HG03039 (cell line): ENCODE data around the gene ARID1A.

ENCODE experiments used
- ATAC-seq: cut with Tn5 transposase; IDR thresholded peaks from one replicate; pipeline ENCODE4 v1.9.1; 2021; ENCODE audit warnings: mild to moderate bottlenecking, moderate library complexity; ENCODE audit not compliant: unreplicated experiment

The ARID1A gene

DNA sequence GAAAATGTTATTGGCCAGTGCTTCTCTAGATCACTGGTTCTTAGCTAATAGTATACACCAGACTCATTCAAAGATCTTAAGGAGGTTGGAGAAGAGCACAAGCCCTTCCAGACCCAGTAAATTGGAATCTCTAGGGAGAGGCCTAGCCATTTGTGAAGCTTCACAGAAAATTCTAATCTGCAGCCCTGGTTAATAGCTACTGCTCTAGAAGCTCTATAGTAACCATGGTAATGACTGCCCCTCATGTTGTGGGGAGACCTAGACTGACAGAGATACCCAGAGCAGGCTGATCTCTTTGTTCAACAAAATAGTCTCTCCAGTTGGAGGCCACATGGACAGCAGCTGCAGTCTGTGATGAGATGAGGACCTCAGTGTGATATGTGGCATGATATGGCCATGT lies 31.7 kb downstream of the ARID1A start:
- ATAC-seq, result no peak

DNA sequence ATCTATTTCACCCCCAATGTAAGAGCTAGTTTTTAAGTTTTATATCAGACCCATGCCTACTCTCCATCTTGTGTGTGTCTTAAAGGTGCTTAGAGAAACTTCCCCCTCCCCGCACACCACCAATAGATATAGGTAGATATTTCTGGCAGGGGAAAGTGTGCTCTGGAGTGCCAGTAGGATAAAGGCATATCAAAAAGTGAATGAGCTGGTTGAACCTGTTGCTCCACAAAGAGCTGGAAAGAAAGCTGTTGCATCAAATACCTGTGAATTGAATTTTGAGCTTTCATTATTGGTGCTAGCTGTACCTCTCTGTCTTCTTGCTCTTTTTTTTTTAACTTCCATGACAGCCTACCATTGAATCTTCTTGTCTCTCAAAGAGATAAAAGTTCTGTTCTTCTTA lies 32.8 kb downstream of the ARID1A start:
- no peak for ATAC-seq

DNA sequence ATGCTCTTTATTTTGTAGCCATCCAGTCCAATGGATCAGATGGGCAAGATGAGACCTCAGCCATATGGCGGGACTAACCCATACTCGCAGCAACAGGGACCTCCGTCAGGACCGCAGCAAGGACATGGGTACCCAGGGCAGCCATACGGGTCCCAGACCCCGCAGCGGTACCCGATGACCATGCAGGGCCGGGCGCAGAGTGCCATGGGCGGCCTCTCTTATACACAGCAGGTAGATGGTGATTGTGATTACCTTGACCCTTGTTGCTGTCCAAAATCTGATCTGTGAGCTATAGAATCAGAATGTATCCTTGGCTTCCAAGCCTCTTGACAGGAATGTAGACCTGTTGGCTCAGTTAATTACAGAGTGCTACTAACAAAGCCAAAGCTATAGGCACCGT lies 33.8 kb downstream of the ARID1A start:
- no peak for ATAC-seq

DNA sequence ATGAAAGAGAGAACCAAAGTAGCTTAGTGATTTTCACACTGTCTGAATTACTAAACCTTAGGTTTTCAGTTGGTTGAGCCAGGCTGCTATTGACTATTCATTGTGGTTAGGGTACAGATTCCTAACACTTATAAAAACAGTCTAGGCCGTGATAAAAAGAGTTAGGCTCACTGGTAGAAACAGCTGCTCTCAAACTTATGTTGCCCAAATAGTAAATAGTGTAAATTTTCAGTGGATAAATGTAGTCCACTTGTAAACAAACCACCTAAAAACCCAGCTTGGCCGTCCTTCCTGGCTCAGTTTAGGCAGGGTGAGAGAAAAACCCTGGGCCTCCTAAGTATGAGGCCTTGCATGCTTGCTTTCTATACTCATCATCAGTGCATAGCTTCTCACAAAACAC lies 34.9 kb downstream of the ARID1A start:
- ATAC-seq, result no peak

DNA sequence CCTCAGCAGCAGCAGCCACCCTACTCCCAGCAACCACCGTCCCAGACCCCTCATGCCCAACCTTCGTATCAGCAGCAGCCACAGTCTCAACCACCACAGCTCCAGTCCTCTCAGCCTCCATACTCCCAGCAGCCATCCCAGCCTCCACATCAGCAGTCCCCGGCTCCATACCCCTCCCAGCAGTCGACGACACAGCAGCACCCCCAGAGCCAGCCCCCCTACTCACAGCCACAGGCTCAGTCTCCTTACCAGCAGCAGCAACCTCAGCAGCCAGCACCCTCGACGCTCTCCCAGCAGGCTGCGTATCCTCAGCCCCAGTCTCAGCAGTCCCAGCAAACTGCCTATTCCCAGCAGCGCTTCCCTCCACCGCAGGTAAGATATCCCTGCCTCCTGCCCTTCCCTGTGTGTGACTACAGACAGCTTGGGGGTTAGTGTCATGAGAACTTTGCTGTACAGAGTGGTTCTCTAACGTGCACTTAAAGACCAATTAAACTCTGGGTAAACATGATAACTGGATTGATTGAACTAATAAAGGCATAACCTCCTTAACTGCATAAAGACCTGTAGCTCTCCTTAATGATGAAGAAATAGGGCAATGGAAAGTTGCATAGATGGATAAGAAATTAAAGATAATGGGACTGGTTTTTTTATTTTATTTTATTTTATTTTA lies 35.6 kb downstream of the ARID1A start:
- ATAC-seq, result no peak

DNA sequence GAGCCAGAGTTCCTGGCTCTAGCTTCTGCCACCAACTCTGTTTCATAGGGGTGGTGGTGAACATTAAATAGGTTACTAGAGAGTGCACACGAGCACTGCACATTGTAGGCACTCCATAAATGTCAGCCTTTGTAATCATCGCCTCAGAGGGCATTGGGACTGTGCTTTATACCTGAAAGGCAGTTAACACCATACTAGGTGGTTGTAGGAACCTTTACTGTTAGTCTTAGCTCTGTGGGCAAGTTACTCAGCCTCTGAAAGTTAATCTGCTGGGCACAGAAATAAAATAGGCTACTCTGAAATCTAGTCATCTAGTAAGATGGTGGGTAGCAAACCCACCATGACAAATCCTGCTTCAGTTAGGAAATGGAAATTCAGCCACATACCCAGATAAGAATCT lies 37.6 kb downstream of the ARID1A start:
- no peak for ATAC-seq

DNA sequence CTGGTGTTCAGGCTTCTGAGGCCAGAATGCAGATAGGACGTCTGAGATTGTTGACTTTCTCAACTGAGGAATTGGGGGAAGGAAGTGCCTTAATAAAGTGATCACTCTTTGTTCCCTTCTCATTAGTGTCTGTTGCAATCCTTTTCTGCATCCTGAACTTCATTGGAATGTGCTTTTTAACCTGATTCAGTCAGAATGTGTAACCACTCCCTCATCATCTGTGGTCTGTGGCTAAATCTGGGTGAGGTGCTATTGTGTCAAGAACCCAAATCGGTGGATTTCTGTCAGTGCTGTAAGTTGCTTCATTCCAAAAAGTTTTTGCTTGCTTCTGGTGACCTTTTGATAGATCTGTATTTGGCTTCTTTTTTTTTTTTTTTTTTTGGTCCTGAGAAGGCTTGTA lies 38.2 kb downstream of the ARID1A start:
- no peak for ATAC-seq

DNA sequence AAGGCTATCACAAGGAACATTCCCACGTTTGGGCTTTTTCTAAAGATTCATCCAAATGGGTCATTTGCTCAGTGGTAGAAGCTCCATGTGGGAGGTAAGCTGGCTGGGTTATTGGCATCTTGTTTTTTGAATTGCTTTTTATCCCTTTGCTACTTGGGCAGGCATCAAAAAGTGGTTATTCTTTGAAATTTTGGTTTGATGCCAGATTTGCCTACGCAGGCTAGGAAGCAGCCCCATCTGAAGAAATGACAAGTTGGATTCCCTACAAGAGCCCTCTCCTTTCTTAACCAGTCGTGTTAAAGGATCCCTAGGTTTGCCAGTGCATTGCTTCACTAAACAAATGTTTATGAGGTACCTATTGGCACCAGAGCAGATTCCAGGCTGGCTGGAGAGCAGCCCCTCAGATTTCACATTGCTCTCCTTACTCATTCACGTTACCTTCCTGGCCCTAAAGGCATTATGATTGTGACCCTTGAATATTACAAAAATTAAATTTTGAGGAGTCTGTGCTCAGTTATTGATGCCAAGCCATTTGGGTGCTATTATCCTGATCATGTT lies 38.8 kb downstream of the ARID1A start:
- ATAC-seq, result no peak

DNA sequence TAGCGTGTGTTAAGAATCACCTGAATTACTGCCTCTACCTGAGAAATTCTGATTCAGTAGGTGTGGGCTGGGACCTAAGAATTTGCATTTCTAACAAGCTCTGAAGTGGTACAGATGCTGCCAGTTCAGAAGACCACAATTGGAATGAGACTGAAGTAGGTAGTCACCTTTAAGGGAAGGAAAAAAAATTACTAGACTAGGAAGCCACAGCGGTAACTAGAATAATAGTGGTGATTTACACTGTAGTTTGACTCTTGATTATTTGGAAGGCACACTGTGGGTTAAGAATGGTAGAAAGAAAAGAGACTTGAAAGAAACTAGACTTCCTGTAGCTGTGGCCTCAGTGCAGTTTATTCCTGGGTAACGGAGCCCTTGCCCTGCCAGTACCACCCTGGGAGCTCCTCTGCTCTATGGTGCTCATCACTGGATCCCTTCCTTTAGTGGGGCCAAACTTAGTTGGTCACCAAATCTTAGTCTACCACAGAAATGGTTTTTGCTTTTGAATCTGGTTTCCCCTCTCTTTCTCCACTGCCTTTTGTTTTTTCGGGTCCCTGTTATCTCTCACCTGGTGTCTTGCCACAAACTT lies 43.6 kb downstream of the ARID1A start:
- no peak for ATAC-seq

DNA sequence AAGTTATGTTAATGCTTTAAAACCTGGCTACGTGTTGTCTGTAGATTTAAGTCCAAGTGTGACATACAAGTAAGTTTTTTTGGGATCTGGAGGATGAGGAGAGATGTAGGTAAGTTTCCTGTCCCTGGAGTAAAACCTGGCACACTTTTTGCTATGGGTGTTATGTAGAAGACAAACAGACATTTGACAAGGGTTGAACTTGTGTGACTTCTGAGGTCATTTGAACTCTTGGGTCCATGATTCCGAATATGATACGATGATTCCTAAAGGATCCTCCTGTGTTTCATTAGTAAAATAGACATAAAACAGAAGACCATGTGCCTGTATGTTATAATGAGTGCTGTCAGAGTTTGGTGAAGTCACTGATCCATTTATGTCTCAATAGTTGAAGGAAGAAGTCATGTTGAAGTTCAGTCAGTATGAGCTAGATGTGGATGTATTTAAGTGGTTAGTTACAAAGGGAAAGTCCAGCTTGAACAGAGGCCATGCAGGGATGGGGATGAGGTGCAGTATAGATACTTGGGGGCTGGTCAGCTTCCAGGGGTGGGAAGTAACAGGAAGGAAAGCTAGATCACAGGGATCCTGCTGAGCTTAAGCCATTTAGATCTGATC lies 44.3 kb downstream of the ARID1A start:
- no peak for ATAC-seq

DNA sequence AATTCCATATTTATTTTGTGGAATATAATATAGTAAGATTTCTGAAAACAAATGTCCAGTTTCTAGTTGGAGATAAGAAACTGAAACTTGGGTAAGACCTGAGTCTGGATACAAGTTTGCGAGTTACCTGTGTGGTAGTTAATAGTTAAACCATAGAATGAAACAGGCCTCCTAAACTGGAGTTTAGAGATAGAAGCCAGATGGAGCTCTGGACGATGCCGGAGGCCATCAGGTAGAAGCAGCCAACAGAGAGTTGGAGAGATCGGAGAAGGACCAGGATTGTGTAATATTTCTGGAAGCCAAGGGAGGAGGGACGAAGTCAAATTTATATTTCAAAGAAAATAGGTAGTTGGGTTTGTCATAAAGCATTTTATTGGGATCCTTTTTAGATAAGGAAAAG lies 45.1 kb downstream of the ARID1A start:
- no peak for ATAC-seq

DNA sequence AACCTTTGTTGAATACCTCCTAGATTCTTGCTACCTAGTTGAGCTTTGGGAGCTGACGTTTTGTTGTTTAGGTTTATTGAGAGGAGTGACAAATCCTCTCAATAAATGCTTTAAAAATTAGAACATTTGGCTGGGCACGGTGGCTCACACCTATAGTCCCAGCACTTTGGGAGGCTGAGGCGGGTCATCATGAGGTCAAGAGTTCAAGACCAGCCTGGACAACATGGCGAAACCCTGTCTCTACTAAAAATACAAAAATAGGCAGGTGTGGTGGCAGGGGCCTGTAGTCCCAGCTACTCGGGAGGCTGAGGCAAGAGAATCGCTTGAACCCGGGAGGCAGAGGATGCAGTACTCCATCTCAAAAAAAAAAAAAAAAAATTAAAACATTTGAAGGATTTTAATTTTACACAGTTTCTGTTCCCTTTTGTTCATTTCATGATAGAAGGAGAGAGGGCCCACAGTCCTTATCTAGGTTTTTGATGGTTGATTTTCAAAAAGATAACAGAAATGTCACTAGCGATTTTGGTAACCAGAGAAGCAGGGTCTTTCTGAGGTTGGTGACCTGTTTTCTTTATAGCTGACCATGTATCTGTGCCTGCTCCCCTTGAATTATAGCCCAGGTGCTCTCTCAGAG lies 47.7 kb downstream of the ARID1A start:
- no peak for ATAC-seq

DNA sequence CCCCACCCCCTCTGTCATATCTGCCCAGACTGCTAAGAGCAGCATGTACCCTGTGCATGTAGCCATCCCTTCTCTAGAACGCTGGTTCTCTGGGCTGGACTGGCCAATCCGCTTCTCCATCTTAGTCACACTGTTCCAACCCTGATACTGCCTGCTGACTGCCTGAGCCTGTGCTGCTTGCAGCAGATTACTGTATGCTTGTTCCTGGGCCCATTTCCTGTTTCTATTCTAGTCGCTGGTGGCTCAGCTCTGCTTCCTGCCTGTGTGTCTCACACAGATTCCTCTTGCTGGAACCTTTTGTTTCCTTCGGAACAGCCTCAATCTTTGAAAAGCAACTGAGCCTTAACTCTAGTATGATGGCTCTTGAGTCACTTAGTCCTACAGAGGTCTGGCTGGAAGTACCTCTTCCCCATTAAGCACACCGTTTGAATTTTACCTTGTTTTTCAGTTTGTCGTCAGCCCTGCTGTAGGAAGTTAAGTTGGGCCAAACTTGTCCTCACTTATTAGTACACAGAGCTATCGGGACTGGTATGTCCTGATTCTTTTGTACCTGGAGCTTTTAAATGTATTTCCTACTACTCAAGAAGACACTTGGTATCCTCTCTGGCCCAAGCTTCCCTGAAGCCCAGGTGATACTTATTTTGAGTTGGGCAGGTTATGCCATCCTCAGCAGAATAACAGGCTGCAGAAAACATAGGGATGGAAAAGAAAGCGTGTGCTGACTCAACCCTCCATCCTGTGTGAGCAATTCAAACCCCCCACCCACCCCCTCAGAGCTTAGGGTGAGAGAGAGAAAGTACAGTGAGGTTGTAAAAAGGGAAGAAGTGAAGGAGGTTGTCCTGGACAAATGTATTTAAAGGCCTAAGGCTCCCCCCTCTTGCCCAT lies 48.5 kb downstream of the ARID1A start:
- ATAC-seq, result peak; percentile 92

DNA sequence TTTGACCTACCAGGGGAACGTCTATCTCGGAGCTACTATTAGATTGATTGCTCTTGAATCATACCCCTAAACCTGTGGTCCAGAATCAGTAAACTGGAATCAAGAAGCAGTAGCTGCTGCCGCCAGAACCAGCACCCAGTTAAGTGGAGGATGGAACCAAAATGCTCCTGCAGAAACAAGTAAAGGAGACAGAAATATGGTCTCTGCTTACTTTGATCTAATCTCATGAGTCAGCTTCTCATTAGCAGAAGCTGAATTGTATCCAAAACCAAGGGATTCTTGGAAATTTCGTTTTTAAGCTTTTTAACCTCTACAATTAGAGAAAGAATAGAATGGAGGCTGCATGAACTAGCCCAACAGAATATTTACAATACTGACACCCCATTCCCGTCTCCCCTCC lies 49.4 kb downstream of the ARID1A start:
- ATAC-seq, result no peak

DNA sequence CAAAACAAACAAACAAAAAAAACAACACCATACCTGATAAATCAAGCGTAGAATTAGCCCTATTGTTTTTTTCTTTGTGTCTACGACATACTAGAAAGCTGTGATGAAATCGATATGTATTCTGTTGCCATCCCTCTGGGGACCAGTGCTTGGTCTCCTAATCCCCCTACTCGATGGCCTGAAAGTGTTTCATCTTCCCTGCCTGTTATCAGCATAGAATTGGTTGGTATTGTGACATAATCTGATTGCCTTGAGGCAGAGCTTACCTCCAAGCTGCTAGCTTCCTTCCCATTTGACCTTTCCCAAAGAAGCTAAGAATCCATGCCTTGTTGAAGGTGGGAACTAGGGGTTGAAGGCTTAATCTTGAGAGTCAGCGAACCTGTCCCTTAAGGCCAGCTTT lies 51.2 kb downstream of the ARID1A start:
- ATAC-seq, result no peak

DNA sequence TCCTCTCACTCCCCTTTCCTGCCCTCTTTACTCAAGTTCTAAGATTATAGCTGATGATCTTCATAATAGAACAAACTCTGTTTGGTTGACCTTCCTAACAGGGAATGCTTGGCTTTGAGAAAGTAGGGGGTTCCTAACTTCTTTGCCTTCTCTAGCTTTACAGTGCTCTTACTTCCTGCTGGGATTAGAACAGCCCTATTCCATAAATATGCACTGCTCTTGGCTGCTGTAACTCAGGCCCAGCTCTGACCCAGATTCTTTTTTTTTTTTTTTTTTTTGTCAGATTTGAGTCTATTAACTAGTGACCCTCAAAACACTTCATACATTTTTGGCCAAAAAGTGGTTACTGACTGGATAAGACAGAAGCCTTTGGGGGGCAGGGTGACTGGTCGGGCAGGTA lies 52.5 kb downstream of the ARID1A start:
- no peak for ATAC-seq

DNA sequence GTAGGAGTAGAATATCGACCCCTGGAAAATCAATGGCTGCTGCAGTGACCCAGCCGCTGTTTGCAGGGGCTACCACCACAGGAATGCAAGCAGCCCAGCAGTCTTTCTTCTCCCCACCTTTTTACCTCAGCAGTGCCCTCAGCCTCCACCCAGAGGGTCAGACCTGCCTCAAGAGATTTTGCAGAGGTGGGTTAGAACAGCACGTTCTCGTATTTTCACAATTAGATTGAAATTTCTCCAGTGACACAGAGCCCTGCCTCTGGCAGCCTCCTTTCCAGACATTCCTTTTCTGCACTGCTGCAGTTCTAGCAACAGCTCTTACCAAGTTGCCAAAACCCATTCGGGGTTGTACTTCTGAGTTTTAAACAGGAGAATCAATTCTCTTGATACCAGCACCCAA lies 53.6 kb downstream of the ARID1A start:
- ATAC-seq, result no peak

DNA sequence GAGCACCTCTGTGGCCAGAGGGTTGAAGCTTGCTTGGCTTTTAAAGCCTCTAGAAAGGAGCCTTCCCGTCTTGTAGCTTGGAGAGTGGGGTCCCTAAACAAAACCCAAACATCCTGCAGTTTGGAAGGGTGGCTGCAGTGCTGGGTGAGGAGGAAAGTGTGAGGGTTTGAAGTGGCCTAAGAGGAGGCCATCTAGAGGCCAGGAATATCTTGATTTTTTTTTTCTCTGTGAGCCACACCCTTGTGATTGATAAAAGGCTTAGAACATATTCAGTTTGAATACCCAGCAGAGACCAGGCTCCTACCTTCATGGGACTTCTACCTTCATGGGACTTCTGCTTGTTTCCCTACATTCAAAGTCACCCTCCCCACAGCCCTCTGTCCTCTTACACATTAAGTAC lies 54.6 kb downstream of the ARID1A start:
- ATAC-seq, result no peak

DNA sequence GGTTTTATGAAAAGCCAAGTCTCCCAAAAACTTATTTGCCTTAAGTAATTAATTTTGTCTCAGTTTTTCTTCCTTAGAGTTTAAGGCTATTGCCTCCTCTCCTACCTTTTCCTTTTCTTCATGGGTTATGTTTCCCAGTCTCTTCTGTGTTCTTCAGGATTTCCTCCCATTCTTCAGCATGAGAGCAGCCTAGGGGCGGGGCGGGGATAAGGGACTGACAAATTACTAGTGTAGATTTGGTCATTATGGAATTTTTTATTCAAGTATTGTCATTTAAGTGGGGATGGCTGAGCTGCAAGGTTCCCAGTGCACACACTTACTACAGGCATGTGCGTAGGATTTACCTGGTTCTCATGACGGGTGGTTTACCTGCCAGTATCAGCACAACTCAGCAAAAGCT lies 56.7 kb downstream of the ARID1A start:
- no peak for ATAC-seq

DNA sequence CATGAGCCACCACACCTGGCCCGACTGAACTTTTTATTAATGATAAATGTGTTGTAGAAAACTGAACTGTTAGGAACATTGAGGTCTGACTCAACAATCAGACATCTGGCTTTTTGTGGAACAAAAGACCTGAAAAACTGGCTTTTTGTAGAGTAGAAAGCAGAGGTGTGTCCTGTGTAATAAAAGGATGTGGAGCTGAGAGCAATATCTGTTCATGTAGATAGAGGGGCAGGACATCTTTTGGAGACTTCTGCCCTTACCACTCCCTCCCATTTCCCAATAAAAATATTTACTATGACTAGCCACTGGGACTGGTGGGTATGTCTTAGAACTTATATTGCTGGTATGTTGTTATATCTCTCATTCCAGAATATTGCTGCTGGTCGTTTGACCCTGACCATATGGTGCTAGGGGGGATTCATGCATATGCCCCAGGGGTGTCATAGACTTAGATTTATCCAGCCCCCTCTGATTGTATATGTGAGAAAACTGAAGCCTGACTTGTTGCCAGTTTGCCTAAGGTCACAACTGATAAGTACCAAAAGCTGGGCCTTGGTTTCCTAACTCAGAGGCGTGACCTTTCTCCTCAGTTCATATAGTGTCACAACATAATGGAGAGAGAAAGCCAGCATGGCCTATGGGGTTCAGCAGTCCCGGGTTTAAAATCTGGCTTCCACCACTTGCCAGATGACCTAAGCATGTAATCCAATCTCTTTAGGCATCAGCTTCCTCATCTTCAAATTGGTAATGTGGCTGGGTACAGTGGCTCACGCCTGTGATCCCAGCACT lies 58.5 kb downstream of the ARID1A start:
- ATAC-seq, result no peak
